HepG2 (cell line): ENCODE data around the gene SEC16A. TPM values are rescaled to one million over a fixed set of nuclear protein-coding genes. Genes with fewer than 3 reads are reported as not detected.
A peak's percentile ranks its signal among the peaks of the same experiment; 100 is the strongest.

Experiments used
- CBX1 ChIP-seq: IDR thresholded peaks from one replicate; pipeline ENCODE4 v1.6.1; 2016; ENCODE audit warnings: antibody characterized with exemption, low read depth
- GTF2F1 ChIP-seq: fragments of 150-350 bp; IDR thresholded peaks from 2 replicates; pipeline ENCODE4 v1.6.1; 2014; ENCODE audit warnings: low read length
- HDAC2 ChIP-seq: sonication (generic); formaldehyde crosslinking; IDR thresholded peaks from 2 replicates; pipeline ENCODE4 v1.4.0; 2020; ENCODE audit warnings: missing genetic modification reagents
- MAZ ChIP-seq, 2 experiments: sonication (generic) in 1 of 2; formaldehyde crosslinking in 1 of 2; IDR thresholded peaks; 2 replicates each; pipeline versions ENCODE4 v1.5.0 to v1.6.1; 2012 to 2020; ENCODE audit warnings: low read depth in 2 of 2, mild to moderate bottlenecking in 2 of 2, borderline replicate concordance in 1 of 2, improper control_type of control experiment in 1 of 2, low read length in 1 of 2, missing genetic modification reagents in 1 of 2, moderate library complexity in 1 of 2
- MTF2 ChIP-seq: sonication (generic); formaldehyde crosslinking; IDR thresholded peaks from 2 replicates; pipeline ENCODE4 v1.5.0; 2020; ENCODE audit warnings: missing genetic modification reagents, borderline replicate concordance
- SKI ChIP-seq: fragments of 450-650 bp; IDR thresholded peaks from one replicate; pipeline ENCODE4 v1.6.1; 2018; ENCODE audit warnings: mild to moderate bottlenecking; ENCODE audit not compliant: partially characterized antibody
- ZFX ChIP-seq: sonication (generic); formaldehyde crosslinking; IDR thresholded peaks from 2 replicates; pipeline ENCODE4 v1.4.0; 2020; ENCODE audit warnings: mild to moderate bottlenecking, low read depth, missing genetic modification reagents, moderate library complexity
- ZMYM4 ChIP-seq: sonication (generic); formaldehyde crosslinking; IDR thresholded peaks from 2 replicates; pipeline ENCODE4 v1.8.1; 2023; ENCODE audit warnings: mild to moderate bottlenecking, missing genetic modification reagents
- ZNF225 ChIP-seq: sonication (generic); formaldehyde crosslinking; IDR thresholded peaks from 2 replicates; pipeline ENCODE4 v1.4.0; 2020; ENCODE audit warnings: mild to moderate bottlenecking, missing genetic modification reagents
- ZNF383 ChIP-seq: sonication (generic); formaldehyde crosslinking; IDR thresholded peaks from 2 replicates; pipeline ENCODE4 v1.4.0; 2020; ENCODE audit warnings: missing genetic modification reagents, mild to moderate bottlenecking, borderline replicate concordance
- ZNF746 ChIP-seq: sonication (generic); formaldehyde crosslinking; IDR thresholded peaks from 2 replicates; pipeline ENCODE4 v1.8.0; 2022; ENCODE audit warnings: mild to moderate bottlenecking, missing genetic modification reagents
- polyA plus RNA-seq, 8 experiments: library from polyadenylated mRNA; depleted of rRNA in 3 of 8; stranded (reverse) in 7 of 8; unstranded in 1 of 8; fragments of >200 nt; fragmentation: Illumina TruSeq in 4 of 8; extraction: Trizol in 4 of 8; gene quantifications; 2 replicates each; pipeline versions ENCODE4 v1.2.1 to v1.2.3, GENCODE V29; 2011 to 2016; ENCODE audit warnings: low read depth in 4 of 8, missing spikeins in 1 of 8, mixed read lengths in 1 of 8; ENCODE audit not compliant: insufficient read depth in 1 of 8
- total RNA-seq, 5 experiments: library from RNA; depleted of rRNA; stranded (reverse); fragments of >200 nt; fragmentation: Illumina TruSeq; extraction: Trizol; gene quantifications; 2 replicates each; pipeline ENCODE4 v1.2.3, GENCODE V29; 2016; ENCODE audit warnings: low read depth in 1 of 5
- TF ChIP-seq, protein P1 (sequence below): sonication (generic); formaldehyde crosslinking; IDR thresholded peaks from 2 replicates; pipeline ENCODE4 v1.4.0; 2020; ENCODE audit warnings: missing genetic modification reagents
- TF ChIP-seq, protein P2 (sequence below): sonication (generic); formaldehyde crosslinking; IDR thresholded peaks from 2 replicates; pipeline ENCODE4 v1.5.1; 2020; ENCODE audit warnings: missing genetic modification reagents, mild to moderate bottlenecking, borderline replicate concordance
- TF ChIP-seq, protein P3 (sequence below): IDR thresholded peaks from 2 replicates; pipeline ENCODE4 v1.6.1; 2016; ENCODE audit warnings: low read depth, borderline replicate concordance
- TF ChIP-seq, protein P4 (sequence below): sonication (generic); formaldehyde crosslinking; IDR thresholded peaks from 2 replicates; pipeline ENCODE4 v1.5.0; 2020; ENCODE audit warnings: mild to moderate bottlenecking, missing genetic modification reagents, borderline replicate concordance
- TF ChIP-seq, protein P5 (sequence below): sonication (generic); formaldehyde crosslinking; IDR thresholded peaks from 2 replicates; pipeline ENCODE4 v1.5.1; 2020; ENCODE audit warnings: missing genetic modification reagents, mild to moderate bottlenecking, borderline replicate concordance

Gene SEC16A
- total and polyA plus RNA-seq, 2 of the 13 experiments (the other 11 are each of a cell fraction or from before 2014, with no cell fraction given) = 15.9 to 18.9 TPM

DNA sequence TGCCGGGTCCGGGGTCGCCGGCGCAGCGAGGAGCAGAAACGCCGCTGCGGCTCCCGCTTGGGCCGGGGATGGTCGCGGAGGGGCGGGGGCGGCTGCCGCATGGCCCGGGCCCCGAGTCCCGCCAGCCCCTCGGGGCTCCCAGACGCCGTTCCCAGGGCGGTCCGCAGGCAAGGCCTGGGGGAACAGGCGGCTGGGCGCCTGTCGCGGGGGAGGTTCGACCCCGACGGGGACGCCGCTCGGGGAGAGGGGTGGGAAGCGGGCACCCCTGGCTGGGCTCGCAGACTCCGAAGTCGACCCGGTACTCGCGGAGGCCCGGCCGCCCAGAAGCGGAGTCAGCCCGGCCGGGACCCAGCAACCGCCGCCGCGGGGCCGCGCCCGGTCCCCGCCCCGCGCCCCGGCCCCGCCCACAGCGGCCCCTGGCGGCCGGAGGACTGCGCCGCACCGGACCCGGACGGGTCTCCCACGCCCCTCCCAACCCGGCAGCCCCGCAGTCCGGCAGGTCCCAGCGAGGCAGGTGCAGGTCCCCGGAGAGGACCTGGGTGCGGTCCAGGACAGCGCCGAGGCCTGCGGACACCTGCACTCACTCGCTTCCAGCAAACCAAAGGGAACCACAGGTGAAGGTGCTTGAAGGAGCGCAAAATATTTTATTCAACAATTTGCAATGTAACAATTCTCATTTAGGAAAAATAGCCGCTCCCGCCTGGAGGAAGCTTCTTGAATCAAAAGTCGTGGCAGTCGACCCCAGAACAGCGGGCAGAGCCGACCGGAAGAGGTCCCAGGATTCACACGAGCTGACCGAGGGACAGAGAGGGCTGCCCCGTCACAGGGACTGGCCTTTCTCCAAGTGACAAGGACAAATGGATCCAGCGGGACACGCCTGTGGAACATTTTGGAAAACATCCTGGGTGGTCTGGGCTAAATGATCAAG, 43.1 kb downstream of the SEC16A start, which contains the start of gene INPP5E (continued):
- TF ChIP-seq ZNF383 (CRISPR knock-in tag) (no peak), ZNF225 (CRISPR knock-in tag) (no peak), ZFX (CRISPR knock-in tag) (peak; percentile 79), ZMYM4 (no peak), ZNF746 (no peak), MAZ (IDR thresholded peaks at IDR 0.05; ENCODE audit: borderline replicate concordance, low read depth, low read length) (no peak; the same call in 1 of the 2 replicates), MAZ (CRISPR knock-in tag; IDR thresholded peaks at IDR 0.05; ENCODE audit: low read depth) (no peak), SKI (peak; percentile 16), GTF2F1 (no peak), CBX1 (no peak), HDAC2 (CRISPR knock-in tag) (no peak), MTF2 (CRISPR knock-in tag) (no peak)
- TF ChIP-seq, protein P1, sequence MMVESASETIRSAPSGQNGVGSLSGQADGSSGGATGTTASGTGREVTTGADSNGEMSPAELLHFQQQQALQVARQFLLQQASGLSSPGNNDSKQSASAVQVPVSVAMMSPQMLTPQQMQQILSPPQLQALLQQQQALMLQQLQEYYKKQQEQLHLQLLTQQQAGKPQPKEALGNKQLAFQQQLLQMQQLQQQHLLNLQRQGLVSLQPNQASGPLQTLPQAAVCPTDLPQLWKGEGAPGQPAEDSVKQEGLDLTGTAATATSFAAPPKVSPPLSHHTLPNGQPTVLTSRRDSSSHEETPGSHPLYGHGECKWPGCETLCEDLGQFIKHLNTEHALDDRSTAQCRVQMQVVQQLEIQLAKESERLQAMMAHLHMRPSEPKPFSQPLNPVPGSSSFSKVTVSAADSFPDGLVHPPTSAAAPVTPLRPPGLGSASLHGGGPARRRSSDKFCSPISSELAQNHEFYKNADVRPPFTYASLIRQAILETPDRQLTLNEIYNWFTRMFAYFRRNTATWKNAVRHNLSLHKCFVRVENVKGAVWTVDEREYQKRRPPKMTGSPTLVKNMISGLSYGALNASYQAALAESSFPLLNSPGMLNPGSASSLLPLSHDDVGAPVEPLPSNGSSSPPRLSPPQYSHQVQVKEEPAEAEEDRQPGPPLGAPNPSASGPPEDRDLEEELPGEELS (CRISPR knock-in tag) = no peak
- TF ChIP-seq, protein P2, sequence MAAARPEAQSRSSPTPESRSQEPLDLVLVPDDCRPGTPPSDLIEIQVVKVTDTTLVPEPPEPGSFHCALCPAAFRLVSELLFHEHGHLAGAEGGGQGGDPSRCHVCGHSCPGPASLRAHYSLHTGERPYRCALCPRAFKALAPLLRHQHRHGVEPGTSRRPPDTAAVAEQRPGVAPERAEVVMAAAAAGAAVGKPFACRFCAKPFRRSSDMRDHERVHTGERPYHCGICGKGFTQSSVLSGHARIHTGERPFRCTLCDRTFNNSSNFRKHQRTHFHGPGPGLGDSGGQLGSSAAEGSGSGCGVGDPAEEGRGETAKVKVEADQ (CRISPR knock-in tag) = no peak
- TF ChIP-seq, protein P3, sequence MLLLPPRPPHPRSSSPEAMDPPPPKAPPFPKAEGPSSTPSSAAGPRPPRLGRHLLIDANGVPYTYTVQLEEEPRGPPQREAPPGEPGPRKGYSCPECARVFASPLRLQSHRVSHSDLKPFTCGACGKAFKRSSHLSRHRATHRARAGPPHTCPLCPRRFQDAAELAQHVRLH = no peak
- TF ChIP-seq, protein P4, sequence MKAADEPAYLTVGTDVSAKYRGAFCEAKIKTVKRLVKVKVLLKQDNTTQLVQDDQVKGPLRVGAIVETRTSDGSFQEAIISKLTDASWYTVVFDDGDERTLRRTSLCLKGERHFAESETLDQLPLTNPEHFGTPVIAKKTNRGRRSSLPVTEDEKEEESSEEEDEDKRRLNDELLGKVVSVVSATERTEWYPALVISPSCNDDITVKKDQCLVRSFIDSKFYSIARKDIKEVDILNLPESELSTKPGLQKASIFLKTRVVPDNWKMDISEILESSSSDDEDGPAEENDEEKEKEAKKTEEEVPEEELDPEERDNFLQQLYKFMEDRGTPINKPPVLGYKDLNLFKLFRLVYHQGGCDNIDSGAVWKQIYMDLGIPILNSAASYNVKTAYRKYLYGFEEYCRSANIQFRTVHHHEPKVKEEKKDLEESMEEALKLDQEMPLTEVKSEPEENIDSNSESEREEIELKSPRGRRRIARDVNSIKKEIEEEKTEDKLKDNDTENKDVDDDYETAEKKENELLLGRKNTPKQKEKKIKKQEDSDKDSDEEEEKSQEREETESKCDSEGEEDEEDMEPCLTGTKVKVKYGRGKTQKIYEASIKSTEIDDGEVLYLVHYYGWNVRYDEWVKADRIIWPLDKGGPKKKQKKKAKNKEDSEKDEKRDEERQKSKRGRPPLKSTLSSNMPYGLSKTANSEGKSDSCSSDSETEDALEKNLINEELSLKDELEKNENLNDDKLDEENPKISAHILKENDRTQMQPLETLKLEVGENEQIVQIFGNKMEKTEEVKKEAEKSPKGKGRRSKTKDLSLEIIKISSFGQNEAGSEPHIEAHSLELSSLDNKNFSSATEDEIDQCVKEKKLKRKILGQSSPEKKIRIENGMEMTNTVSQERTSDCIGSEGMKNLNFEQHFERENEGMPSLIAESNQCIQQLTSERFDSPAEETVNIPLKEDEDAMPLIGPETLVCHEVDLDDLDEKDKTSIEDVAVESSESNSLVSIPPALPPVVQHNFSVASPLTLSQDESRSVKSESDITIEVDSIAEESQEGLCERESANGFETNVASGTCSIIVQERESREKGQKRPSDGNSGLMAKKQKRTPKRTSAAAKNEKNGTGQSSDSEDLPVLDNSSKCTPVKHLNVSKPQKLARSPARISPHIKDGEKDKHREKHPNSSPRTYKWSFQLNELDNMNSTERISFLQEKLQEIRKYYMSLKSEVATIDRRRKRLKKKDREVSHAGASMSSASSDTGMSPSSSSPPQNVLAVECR (CRISPR knock-in tag) = peak; percentile 17; the same call in 1 of the 2 replicates
- TF ChIP-seq, protein P5, sequence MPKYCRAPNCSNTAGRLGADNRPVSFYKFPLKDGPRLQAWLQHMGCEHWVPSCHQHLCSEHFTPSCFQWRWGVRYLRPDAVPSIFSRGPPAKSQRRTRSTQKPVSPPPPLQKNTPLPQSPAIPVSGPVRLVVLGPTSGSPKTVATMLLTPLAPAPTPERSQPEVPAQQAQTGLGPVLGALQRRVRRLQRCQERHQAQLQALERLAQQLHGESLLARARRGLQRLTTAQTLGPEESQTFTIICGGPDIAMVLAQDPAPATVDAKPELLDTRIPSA (CRISPR knock-in tag) = 0 out of 2 replicates have a peak, but pooled peaks have one; percentile 26
